Kasumi-1 (cell line): ENCODE measurements around the gene POLH.
"Not testable (repeated sequence)": the region's sequence is repeated elsewhere in the genome, so short reads cannot be mapped to it uniquely, and the experiment has no call there.

ENCODE experiments used
- DNase-seq, 2 experiments: peaks; one replicate each; lab custom pipeline; 2025; lab: John Stamatoyannopoulos, UW

The POLH gene

GRCh38 chr6:43630980-43631619 is 55.1 kb downstream of the POLH start:
- no peak for DNase-seq

GRCh38 chr6:43633002-43633401 is 57.0 kb downstream of the POLH start:
- not testable (repeated sequence) for DNase-seq

- DNase-seq, result no peak
These were observed 58.8 kb downstream of the POLH start for GRCh38 chr6:43634702-43635303.

DNA sequence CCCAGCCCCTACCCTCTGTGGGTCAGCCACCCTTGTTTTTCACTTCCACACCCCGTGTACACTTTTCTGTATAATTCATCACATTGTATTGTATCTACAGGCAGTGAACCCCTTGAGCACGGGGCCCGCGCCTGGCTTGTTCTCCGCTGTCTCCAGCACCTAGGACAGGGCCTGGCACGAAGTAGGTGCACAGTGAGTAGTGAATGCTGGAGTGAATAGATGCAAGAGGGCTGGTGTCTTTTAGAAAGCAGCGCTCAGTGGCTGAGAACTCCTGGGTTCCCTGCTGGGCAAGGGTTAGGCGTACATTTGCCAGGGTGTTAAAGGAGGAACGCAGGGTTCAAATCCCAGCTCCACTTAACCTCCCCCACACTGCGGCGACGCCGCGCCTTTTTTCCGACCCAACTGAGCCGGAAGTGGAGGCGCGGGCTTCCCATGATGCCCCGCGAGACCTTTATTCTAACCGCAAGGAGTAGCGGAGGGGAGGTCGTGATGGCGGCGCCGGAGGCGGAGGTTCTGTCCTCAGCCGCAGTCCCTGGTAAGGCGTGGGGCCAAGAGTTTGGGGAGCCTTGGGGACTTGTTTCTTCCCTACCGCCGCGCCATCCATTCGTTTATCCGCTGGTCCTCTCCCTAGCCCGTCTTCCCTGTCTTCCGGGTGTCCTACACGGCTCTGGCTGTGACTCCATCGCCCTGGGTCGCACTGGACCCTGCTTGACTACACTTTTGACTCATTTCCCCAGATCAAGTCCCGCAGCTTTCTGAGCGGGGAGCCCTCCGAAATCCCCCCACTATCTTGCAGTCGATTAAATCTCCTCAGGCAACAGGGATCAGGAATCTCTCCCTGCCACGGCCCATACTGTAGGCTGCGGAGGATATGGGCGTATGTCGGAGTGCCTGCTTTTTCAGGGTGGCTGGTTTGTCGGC is 59.7 kb downstream of the POLH start, which contains the start of gene MAD2L1BP:
MAD2L1BP (plus strand) TSS at position 454 of the 921 bp plus-strand sequence; CDS start at position 490, 36 bp downstream.
- peak; percentile 82 to 83 for DNase-seq

DNA sequence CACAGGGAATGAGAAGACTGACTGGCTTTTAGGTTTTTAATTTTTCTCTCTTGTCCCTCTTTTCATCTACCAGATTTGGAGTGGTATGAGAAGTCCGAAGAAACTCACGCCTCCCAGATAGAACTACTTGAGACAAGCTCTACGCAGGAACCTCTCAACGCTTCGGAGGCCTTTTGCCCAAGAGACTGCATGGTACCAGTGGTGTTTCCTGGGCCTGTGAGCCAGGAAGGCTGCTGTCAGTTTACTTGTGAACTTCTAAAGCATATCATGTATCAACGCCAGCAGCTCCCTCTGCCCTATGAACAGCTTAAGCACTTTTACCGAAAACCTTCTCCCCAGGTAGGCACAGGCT is 60.3 kb downstream of the POLH start:
- DNase-seq, result peak in 1 of 2 experiments; percentile 15

- DNase-seq, result peak; percentile 48 to 51
These were observed 64.2 kb downstream of the POLH start for GRCh38 chr6:43639984-43640800.

DNA sequence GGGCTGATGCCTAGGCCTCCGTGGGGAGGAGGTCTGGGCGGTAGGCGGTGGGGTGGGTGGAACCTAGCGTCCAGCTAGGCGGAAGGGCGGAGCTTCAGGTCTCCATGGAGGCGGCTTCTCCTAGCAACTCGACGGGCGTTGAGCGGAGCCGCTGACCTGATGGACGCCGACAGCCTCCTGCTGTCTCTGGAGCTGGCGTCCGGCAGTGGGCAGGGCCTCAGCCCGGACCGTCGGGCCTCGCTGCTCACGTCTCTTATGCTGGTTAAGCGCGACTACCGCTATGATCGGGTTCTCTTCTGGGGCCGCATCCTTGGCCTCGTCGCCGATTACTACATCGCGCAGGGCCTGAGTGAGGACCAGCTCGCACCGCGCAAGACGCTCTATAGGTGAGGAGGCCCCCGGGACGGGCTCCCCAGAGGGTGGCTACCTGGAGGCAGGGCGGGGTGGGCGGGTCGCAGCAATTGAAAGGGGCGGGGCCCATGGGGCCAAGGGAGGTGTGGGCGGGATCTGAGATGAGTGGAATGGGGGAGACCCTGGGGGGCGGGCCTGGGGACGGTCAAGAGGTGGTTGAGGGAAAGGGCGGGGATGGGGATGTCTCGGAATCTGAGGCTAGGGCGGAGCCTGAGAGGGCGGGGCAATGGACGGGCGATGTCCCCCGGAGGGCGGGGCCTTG is 69.1 kb downstream of the POLH start, which contains the start of gene RSPH9:
RSPH9 (plus strand) TSS at position 97 of the 673 bp plus-strand sequence; CDS start at position 160, 63 bp downstream.
- DNase-seq, result no peak

DNA sequence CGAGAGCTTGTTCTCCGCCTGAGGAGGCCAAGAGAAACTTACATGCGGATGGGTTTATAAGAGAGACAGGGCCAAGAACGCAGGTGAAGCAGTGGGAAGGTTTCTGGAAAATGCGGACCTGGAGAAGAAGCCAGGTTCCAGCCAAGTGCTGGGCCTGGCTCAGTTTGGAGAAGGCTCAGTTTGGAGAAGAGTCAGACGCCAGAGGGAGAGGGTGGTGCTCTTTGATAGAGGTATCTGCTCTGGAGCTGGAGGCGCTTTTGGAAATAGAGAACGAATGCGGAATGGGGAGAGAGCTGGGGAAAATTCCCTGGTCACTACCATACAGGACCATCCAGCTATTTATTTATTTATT is 69.6 kb downstream of the POLH start:
- no peak for DNase-seq

DNA sequence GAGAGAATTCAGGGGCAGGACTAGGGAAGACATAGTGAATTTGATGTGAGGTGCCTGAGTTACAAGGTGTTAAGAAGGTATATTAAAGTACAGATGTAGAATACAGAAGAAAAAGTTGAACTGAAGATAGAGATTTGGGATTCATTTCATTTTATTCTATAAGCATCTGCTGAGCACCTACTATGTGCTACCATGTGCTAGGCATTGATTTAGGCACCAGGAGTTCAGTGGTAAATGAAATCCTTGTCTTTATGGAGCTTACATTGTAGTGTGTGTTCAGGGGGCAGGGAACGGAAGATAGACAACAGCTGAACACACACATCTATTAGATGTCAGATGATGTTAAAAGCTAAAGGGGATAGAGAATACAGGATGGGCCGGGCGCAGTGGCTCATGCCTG is 71.6 kb downstream of the POLH start:
- no peak for DNase-seq

DNA sequence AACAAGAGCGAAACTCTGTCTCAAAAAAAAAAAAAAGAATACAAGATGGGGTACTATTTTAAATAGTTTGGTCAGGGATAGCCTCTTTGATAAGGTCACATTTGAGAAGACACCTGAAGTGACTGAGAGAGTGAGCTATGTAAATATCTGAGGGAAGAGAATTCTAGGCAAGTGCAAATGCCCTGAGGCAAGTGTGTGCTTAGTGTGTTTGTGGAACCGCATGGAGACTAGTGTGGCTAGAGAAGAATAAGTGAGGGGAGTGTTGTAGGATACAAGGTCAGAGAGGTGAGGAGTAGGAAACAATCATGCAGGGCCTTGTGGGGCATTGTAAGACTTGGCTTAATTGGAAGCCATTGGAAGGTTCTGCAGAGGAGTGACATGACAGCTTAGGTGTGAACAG is 72.3 kb downstream of the POLH start:
- DNase-seq, result no peak

DNA sequence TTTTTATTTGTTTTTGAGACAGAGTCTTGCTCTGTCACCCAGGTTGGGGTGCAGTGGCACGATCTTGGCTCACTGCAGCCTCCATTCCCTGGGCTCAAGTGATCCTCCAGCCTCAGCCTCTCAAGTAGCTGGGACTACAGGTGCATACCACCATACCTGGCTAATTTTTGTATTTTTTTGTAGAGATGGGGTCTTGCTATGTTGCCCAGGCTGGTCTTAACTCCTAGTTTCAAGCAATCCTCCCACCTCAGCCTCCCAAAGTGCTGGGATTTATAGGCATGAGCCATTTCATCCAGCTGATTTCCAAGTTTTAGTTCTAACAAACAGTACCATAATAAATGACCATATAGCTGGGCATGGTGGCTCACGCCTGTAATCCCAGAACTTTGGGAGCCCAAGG is 76.8 kb downstream of the POLH start:
- not testable (repeated sequence) for DNase-seq

GRCh38 chr6:43657221-43657802 is 81.3 kb downstream of the POLH start:
- no peak for DNase-seq

DNA sequence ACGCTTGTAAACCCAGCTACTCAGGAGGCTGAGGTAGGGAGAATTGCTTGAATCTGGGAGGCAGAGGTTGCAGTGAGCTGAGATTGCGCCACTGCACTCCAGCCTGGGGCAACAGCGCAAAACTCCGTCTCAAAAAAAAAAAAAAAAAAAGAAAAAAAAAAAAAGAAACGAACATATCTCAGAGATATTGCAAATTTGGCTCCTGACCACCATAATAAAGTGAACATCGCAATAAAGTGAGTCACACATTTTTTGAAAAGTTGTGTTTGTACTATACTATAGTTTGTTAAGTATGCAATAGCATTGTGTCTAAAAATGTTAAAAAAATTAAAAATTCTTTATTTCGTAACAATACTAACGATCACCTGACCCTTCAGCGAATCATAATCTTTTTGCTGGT is 82.2 kb downstream of the POLH start:
- DNase-seq, result no peak

DNA sequence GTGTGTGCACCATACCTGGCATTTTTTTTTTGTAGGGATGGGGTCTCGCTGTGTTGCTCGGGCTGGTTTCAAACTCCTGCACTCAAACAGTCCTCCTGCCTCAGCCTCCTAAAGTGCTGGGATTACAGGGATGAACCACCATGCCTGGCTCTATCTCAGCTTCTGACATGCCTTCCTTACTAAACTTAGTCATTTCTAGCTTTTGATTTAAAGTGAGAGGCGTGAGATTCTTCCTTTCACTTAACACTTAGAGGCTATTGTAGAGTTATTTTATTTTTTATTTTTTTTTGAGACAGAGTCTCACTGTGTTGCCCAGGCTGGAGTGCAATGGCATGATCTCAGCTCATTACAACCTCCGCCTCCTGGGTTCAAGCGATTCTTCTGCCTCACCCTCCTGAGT is 87.0 kb downstream of the POLH start:
- not testable (repeated sequence) for DNase-seq
